H9 (cell line): Measurements from ENCODE around the gene MR1. TPM values are rescaled to one million over a fixed set of nuclear protein-coding genes. Genes with fewer than 3 reads are reported as not detected.

Experiments used
- DNase-seq: peaks from one replicate; pipeline ENCODE4 v3.0.0-alpha.2; 2017
- H2AFZ ChIP-seq: one replicate; pipeline ENCODE4 v1.6.1; 2013; ENCODE audit warnings: mild to moderate bottlenecking, low read length, control low read depth, moderate library complexity
- H2AK5ac ChIP-seq: 2 replicates; pipeline ENCODE4 v1.6.1; 2013; ENCODE audit warnings: low read length, control low read depth, mixed read lengths; ENCODE audit not compliant: insufficient read length
- H2BK120ac ChIP-seq: one replicate; pipeline ENCODE4 v1.6.1; 2013; ENCODE audit warnings: low read depth, mild to moderate bottlenecking, low read length, control low read depth, inconsistent platforms; ENCODE audit not compliant: poor library complexity, severe bottlenecking
- H2BK12ac ChIP-seq: 2 replicates; pipeline ENCODE4 v1.6.1; 2013; ENCODE audit warnings: low read length, control low read depth, mixed read lengths, low read depth; ENCODE audit not compliant: insufficient read length
- H2BK15ac ChIP-seq: 2 replicates; pipeline ENCODE4 v1.6.1; 2013; ENCODE audit warnings: low read depth, low read length, control low read depth
- H2BK20ac ChIP-seq: one replicate; pipeline ENCODE4 v1.6.1; 2013; ENCODE audit warnings: low read depth, mild to moderate bottlenecking, low read length, control low read depth, inconsistent platforms; ENCODE audit not compliant: poor library complexity, severe bottlenecking
- H2BK5ac ChIP-seq: 2 replicates; pipeline ENCODE4 v1.6.1; 2013; ENCODE audit warnings: low read length, control low read depth, mixed read lengths; ENCODE audit not compliant: insufficient read length
- H3K14ac ChIP-seq: 2 replicates; pipeline ENCODE4 v1.6.1; 2013; ENCODE audit warnings: low read length, control low read depth; ENCODE audit not compliant: insufficient read depth
- H3K18ac ChIP-seq: 2 replicates; pipeline ENCODE4 v1.6.1; 2013; ENCODE audit warnings: low read depth, mild to moderate bottlenecking, mixed read lengths, low read length, control low read depth; ENCODE audit not compliant: insufficient read length
- H3K23ac ChIP-seq: 2 replicates; pipeline ENCODE4 v1.6.1; 2013; ENCODE audit warnings: low read length, control low read depth, mixed read lengths, low read depth; ENCODE audit not compliant: insufficient read length
- H3K23me2 ChIP-seq: 2 replicates; pipeline ENCODE4 v1.6.1; 2013; ENCODE audit warnings: low read depth, mild to moderate bottlenecking, mixed read lengths, low read length, control low read depth; ENCODE audit not compliant: insufficient read length, poor library complexity, severe bottlenecking
- H3K27ac ChIP-seq: 2 replicates; pipeline ENCODE4 v1.5.1; 2013; ENCODE audit warnings: low read length, control low read depth, mixed read lengths, low read depth; ENCODE audit not compliant: insufficient read length
- H3K27me3 ChIP-seq: 2 replicates; pipeline ENCODE4 v1.6.1; 2013; ENCODE audit warnings: low read length, control low read depth, inconsistent platforms; ENCODE audit not compliant: insufficient read depth
- H3K4ac ChIP-seq: 2 replicates; pipeline ENCODE4 v1.6.1; 2013; ENCODE audit warnings: low read depth, mild to moderate bottlenecking, control low read depth, inconsistent platforms, low read length, moderate library complexity
- H3K4me1 ChIP-seq: 2 replicates; pipeline ENCODE4 v1.6.1; 2013; ENCODE audit warnings: low read length, control low read depth, inconsistent platforms; ENCODE audit not compliant: insufficient read depth
- H3K4me2 ChIP-seq: 2 replicates; pipeline ENCODE4 v1.6.1; 2013; ENCODE audit warnings: low read length, control low read depth, mixed read lengths; ENCODE audit not compliant: insufficient read length, insufficient read depth
- H3K56ac ChIP-seq: 2 replicates; pipeline ENCODE4 v1.6.1; 2013; ENCODE audit warnings: low read depth, mild to moderate bottlenecking, mixed read lengths, low read length, control low read depth; ENCODE audit not compliant: insufficient read length
- H3K79me1 ChIP-seq: 2 replicates; pipeline ENCODE4 v1.6.1; 2013; ENCODE audit warnings: low read depth, mild to moderate bottlenecking, moderate library complexity, low read length, control low read depth, inconsistent platforms; ENCODE audit not compliant: insufficient read depth, poor library complexity, severe bottlenecking
- H3K79me2 ChIP-seq: 2 replicates; pipeline ENCODE4 v1.6.1; 2013; ENCODE audit warnings: low read length, control low read depth, inconsistent platforms; ENCODE audit not compliant: insufficient read depth
- H3K9ac ChIP-seq: 2 replicates; pipeline ENCODE4 v1.6.1; 2013; ENCODE audit warnings: low read length, control low read depth, mixed read lengths; ENCODE audit not compliant: insufficient read length; ENCODE audit errors: extremely low read depth
- H3K9me3 ChIP-seq: one replicate; pipeline ENCODE4 v1.6.1; 2013; ENCODE audit warnings: low read depth, low read length, inconsistent platforms; ENCODE audit not compliant: control insufficient read depth
- H3T11ph ChIP-seq: one replicate; pipeline ENCODE4 v1.6.1; 2013; ENCODE audit warnings: mild to moderate bottlenecking, low read length, control low read depth, inconsistent platforms
- H4K20me1 ChIP-seq: one replicate; pipeline ENCODE4 v1.6.1; 2013; ENCODE audit not compliant: control insufficient read depth, insufficient read length, insufficient read depth
- H4K5ac ChIP-seq: 2 replicates; pipeline ENCODE4 v1.6.1; 2013; ENCODE audit warnings: low read depth, mild to moderate bottlenecking, mixed read lengths, low read length, control low read depth; ENCODE audit not compliant: insufficient read length
- H4K8ac ChIP-seq: replicated peaks from 2 replicates; pipeline ENCODE4 v1.6.1; 2013; ENCODE audit warnings: low read length, control low read depth, mixed read lengths, low read depth; ENCODE audit not compliant: insufficient read length
- H4K91ac ChIP-seq: 2 replicates; pipeline ENCODE4 v1.6.1; 2013; ENCODE audit warnings: low read depth, mild to moderate bottlenecking, moderate library complexity, mixed read lengths, low read length, control low read depth; ENCODE audit not compliant: insufficient read length
- H3K27ac Mint-ChIP-seq, 3 experiments: 2 replicates in 2 of 3; 3 replicates in 1 of 3; pipeline ENCODE4 v1.8.0; 2020 to 2021; ENCODE audit warnings: mixed read lengths in 3 of 3, mild to moderate bottlenecking in 1 of 3, moderate library complexity in 1 of 3
- H3K27me3 Mint-ChIP-seq: 2 replicates; pipeline ENCODE4 v1.8.0; 2021; ENCODE audit warnings: low read depth, mild to moderate bottlenecking, moderate library complexity, mixed read lengths
- H3K36me3 Mint-ChIP-seq, 3 experiments: 2 replicates in 2 of 3; 3 replicates in 1 of 3; pipeline ENCODE4 v1.8.0; 2020 to 2021; ENCODE audit warnings: low read depth in 3 of 3, mixed read lengths in 3 of 3; ENCODE audit not compliant: insufficient read depth in 1 of 3
- H3K4me1 Mint-ChIP-seq, 2 experiments: 2 replicates each; pipeline ENCODE4 v1.8.0; 2020; ENCODE audit warnings: mixed read lengths in 2 of 2
- H3K4me3 Mint-ChIP-seq, 2 experiments: 2 replicates in 1 of 2; 3 replicates in 1 of 2; pipeline ENCODE4 v1.8.0; 2020 to 2021; ENCODE audit warnings: mild to moderate bottlenecking in 2 of 2, mixed read lengths in 2 of 2, moderate library complexity in 1 of 2
- H3K9me3 Mint-ChIP-seq, 2 experiments: 2 replicates in 1 of 2; 3 replicates in 1 of 2; pipeline ENCODE4 v1.8.0; 2020; ENCODE audit warnings: mild to moderate bottlenecking in 2 of 2, mixed read lengths in 2 of 2, moderate library complexity in 1 of 2
- CTCF ChIP-seq: fragments of 200-600 bp; sonication (generic); conservative IDR thresholded peaks from 3 replicates; pipeline ENCODE4 v1.8.0; 2021; ENCODE audit warnings: antibody characterized with exemption, mild to moderate bottlenecking
- WGBS: extraction: QIAGEN DNeasy Blood & Tissue Kit; methylation state at CpG from one replicate; pipeline ENCODE4 v1.1.7; 2013; ENCODE audit warnings: missing lambda C conversion rate, low lambda C conversion rate, mixed read lengths; ENCODE audit not compliant: insufficient read length; ENCODE audit errors: extremely low coverage; 5-methylcytosine and 5-hydroxymethylcytosine counted together
- total RNA-seq: library from RNA; stranded (reverse); gene quantifications from 2 replicates; pipeline ENCODE4 v1.2.1, GENCODE V29; 2021

MR1 gene
- total RNA-seq, 1 experiment from 2014 or later, result 0.02 TPM

- Histone ChIP-seq H3K79me1 (no peaks in the 10 kb centered on the region), H2BK15ac (no peak overlapping the region), H2BK5ac (no peak overlapping the region), H2AK5ac (no peak overlapping the region), H3K27ac (no peak overlapping the region), H2BK120ac (no peak overlapping the region), H3K9ac (no peak overlapping the region), H4K91ac (no peak overlapping the region), H3K4ac (no peak overlapping the region), H3K18ac (no peak overlapping the region), H4K5ac (no peak overlapping the region), H3K27me3 (no peaks in the 10 kb centered on the region), H3K9me3 (no peaks in the 10 kb centered on the region), H3K4me1 (no peaks in the 10 kb centered on the region), H4K20me1 (no peaks in the 10 kb centered on the region), H2BK12ac (no peak overlapping the region), H3K56ac (no peak overlapping the region), H3K4me2 (no peak overlapping the region), H3K23ac (no peak overlapping the region), H3T11ph (no peak overlapping the region), H3K23me2 (no peaks in the 10 kb centered on the region), H3K14ac (no peak overlapping the region), H4K8ac (no peak overlapping the region), H3K79me2 (no peaks in the 10 kb centered on the region), H2AFZ (no peak overlapping the region), H2BK20ac (no peak overlapping the region)
- Mint-ChIP-seq H3K4me1 (peaks cover 11 to 18% of the 10 kb centered on the region in 2 experiments), H3K9me3 (no peaks in the 10 kb centered on the region; a peak in 1 of 5 replicates), H3K36me3 (peaks cover 0 to 4% (median 0%) of the 10 kb centered on the region in 3 experiments; a peak in 2 of 7 replicates), H3K27ac (no peak overlapping the region), H3K4me3 (no peak overlapping the region), H3K27me3 (peaks cover 3% of the 10 kb centered on the region)
- TF ChIP-seq CTCF, result no peak
- no peak for DNase-seq
- WGBS, result no CpG with 5 or more reads among the region's 3 CpGs
Measured at GRCh38 chr1:181057079-181057478, 23.3 kb downstream of the MR1 start.
